Mammary microvascular endothelial cell (primary cell): ENCODE data around the gene BAZ1A. TPM values are rescaled to one million over a fixed set of nuclear protein-coding genes. Genes with fewer than 3 reads are reported as not detected.

Experiments
- total RNA-seq: library from RNA; depleted of rRNA; stranded (reverse); fragments of >200 nt; gene quantifications from 2 replicates; pipeline ENCODE4 v1.2.3, GENCODE V29; 2015

The BAZ1A gene
- total RNA-seq: 40.7 and 42.6 TPM in 2 replicates

GRCh38 chr14:34875031-34875922 is at the start of gene BAZ1A:
TSS of gene BAZ1A (minus strand) at chr14:34875360. CDS start at chr14:34874604, 756 bp downstream.

GRCh38 chr14:34714320-34715126 is 160.6 kb downstream of the BAZ1A start, which contains the start of gene CFL2:
TSS of gene CFL2 (minus strand) at chr14:34714593. CDS start at chr14:34714540, 53 bp downstream.

Other genes with a start within 250 kb of the BAZ1A start
- gene SNX6, start 245.2 kb downstream of the BAZ1A start, total RNA-seq: 222 and 234 TPM in 2 replicates
- gene CFL2, start 160.8 kb downstream of the BAZ1A start, total RNA-seq: 73.4 and 90.7 TPM in 2 replicates
- gene SRP54, start 107.6 kb upstream of the BAZ1A start, total RNA-seq: 51.2 and 58.3 TPM in 2 replicates
- gene FAM177A1, start 170.9 kb upstream of the BAZ1A start, total RNA-seq: 42.0 and 55.4 TPM in 2 replicates
- 34.0 and 42.3 TPM in 2 replicates for gene PPP2R3C, start 246.6 kb upstream of the BAZ1A start, total RNA-seq
- 50.4 and 52.0 TPM in 2 replicates for gene PRORP, start 247.2 kb upstream of the BAZ1A start, total RNA-seq